Stimulated activated naive CD8-positive, alpha-beta T cell treated with anti-CD3 and anti-CD28 coated beads, Interleukin-15, amount 100 ng/mL, for 72 hours (primary cell): ENCODE results near the gene ANKAR.
A peak's percentile ranks its signal among the peaks of the same experiment; 100 is the strongest.
"Not testable (repeated sequence)": the region's sequence is repeated elsewhere in the genome, so short reads cannot be mapped to it uniquely, and the experiment has no call there.

Source experiments
- ATAC-seq: fragments of 150-1000 bp; cut with Tn5 transposase; 2 replicates; pipeline ENCODE4 v1.10.0; 2021; ENCODE audit warnings: mild to moderate bottlenecking, moderate library complexity
- DNase-seq, 2 donors: peaks; one replicate each; pipeline ENCODE4 v3.0.0; 2021 to 2022
- H3K27ac Mint-ChIP-seq, 2 donors: one replicate each; pipeline ENCODE4 v1.8.0; 2022; ENCODE audit warnings: mild to moderate bottlenecking in 2 of 2, mixed read lengths in 2 of 2, moderate library complexity in 2 of 2
- H3K27me3 Mint-ChIP-seq: one replicate; pipeline ENCODE4 v1.8.0; 2022; ENCODE audit warnings: mixed read lengths
- H3K4me1 Mint-ChIP-seq: one replicate; pipeline ENCODE4 v1.8.0; 2022; ENCODE audit warnings: mild to moderate bottlenecking, mixed read lengths
- H3K4me3 Mint-ChIP-seq, 2 donors: one replicate each; pipeline ENCODE4 v1.8.0; 2022; ENCODE audit warnings: mild to moderate bottlenecking in 2 of 2, mixed read lengths in 2 of 2, moderate library complexity in 1 of 2
- H3K9me3 Mint-ChIP-seq, 2 donors: one replicate each; pipeline ENCODE4 v1.8.0; 2022; ENCODE audit warnings: mixed read lengths in 2 of 2

ANKAR gene

GRCh38 chr2:189676471-189676870 is 2.0 kb downstream of the ANKAR start:
- peaks cover 17 to 18% of the 10 kb centered on the region in 2 donors for H3K9me3 Mint-ChIP-seq
- ATAC-seq: no peak
- H3K4me3 Mint-ChIP-seq: no peak overlapping the region
- no peaks in the 10 kb centered on the region for H3K27me3 Mint-ChIP-seq
- no peak overlapping the region for H3K27ac Mint-ChIP-seq
- peaks cover 30% of the 10 kb centered on the region for H3K4me1 Mint-ChIP-seq
- DNase-seq: no peak

- DNase-seq (no peak), ATAC-seq (no peak)
- Mint-ChIP-seq H3K4me3 (no peak overlapping the region), H3K27me3 (no peaks in the 10 kb centered on the region), H3K4me1 (peaks cover 41% of the 10 kb centered on the region), H3K27ac (no peak overlapping the region), H3K9me3 (peaks cover 17 to 18% of the 10 kb centered on the region in 2 donors)
Observed at GRCh38 chr2:189679226-189679625, 4.8 kb downstream of the ANKAR start.

- H3K4me1 Mint-ChIP-seq: peaks cover 48% of the 10 kb centered on the region
- no peaks in the 10 kb centered on the region for H3K27me3 Mint-ChIP-seq
- no peak for DNase-seq
Observed at GRCh38 chr2:189681203-189681602, 6.7 kb downstream of the ANKAR start.

GRCh38 chr2:189681903-189682302 is 7.4 kb downstream of the ANKAR start:
- H3K4me1 Mint-ChIP-seq: peaks cover 48% of the 10 kb centered on the region
- peaks cover 17 to 18% of the 10 kb centered on the region in 2 donors for H3K9me3 Mint-ChIP-seq
- no peak overlapping the region for H3K27ac Mint-ChIP-seq
- H3K4me3 Mint-ChIP-seq: no peak overlapping the region
- no peak for ATAC-seq
- H3K27me3 Mint-ChIP-seq: no peaks in the 10 kb centered on the region
- no peak for DNase-seq

More at GRCh38 chr2:189681203-189681602, 6.7 kb downstream of the ANKAR start:
- Mint-ChIP-seq H3K27ac (no peak overlapping the region), H3K4me3 (no peak overlapping the region), H3K9me3 (peaks cover 17 to 18% of the 10 kb centered on the region in 2 donors)
- ATAC-seq: no peak

GRCh38 chr2:189683348-189683747 is 8.9 kb downstream of the ANKAR start:
- DNase-seq: peak in 1 of 2 donors; percentile 21
- Mint-ChIP-seq H3K4me1 (peaks cover 48% of the 10 kb centered on the region), H3K4me3 (no peak overlapping the region), H3K27me3 (no peaks in the 10 kb centered on the region), H3K9me3 (peaks cover 6 to 9% of the 10 kb centered on the region in 2 donors), H3K27ac (peak overlapping the region in 1 of 2 donors; percentile 31)
- peak; percentile 86 for ATAC-seq

- no peak overlapping the region for H3K27ac Mint-ChIP-seq
- DNase-seq: no peak
- H3K27me3 Mint-ChIP-seq: no peaks in the 10 kb centered on the region
- peaks cover 40% of the 10 kb centered on the region for H3K4me1 Mint-ChIP-seq
- no peaks in the 10 kb centered on the region for H3K9me3 Mint-ChIP-seq
- H3K4me3 Mint-ChIP-seq: no peak overlapping the region
- ATAC-seq: no peak
Observed at GRCh38 chr2:189684811-189685210, 10.3 kb downstream of the ANKAR start.

GRCh38 chr2:189685540-189686229 is 11.2 kb downstream of the ANKAR start:
- Mint-ChIP-seq H3K4me3 (no peak overlapping the region), H3K9me3 (no peaks in the 10 kb centered on the region), H3K27ac (peak overlapping the region in 1 of 2 donors; percentile 86), H3K27me3 (no peaks in the 10 kb centered on the region), H3K4me1 (peaks cover 32% of the 10 kb centered on the region)
- ATAC-seq: no peak
- no peak for DNase-seq

GRCh38 chr2:189687796-189688195 is 13.3 kb downstream of the ANKAR start:
- not testable (repeated sequence) for DNase-seq, H3K27me3 Mint-ChIP-seq, ATAC-seq, H3K9me3 Mint-ChIP-seq, H3K27ac Mint-ChIP-seq, H3K4me3 Mint-ChIP-seq
- peaks cover 26% of the 10 kb centered on the region for H3K4me1 Mint-ChIP-seq

GRCh38 chr2:189696223-189696622 is 21.8 kb downstream of the ANKAR start:
- H3K4me1 Mint-ChIP-seq: peaks cover 4% of the 10 kb centered on the region
- DNase-seq (no peak), ATAC-seq (no peak)
- H3K27me3 Mint-ChIP-seq: no peaks in the 10 kb centered on the region
- no peak overlapping the region for H3K4me3 Mint-ChIP-seq
- H3K9me3 Mint-ChIP-seq: no peaks in the 10 kb centered on the region
- H3K27ac Mint-ChIP-seq: no peak overlapping the region

- no peaks in the 10 kb centered on the region for H3K9me3 Mint-ChIP-seq
- peak overlapping the region in 1 of 2 donors; percentile 75 for H3K4me3 Mint-ChIP-seq
- H3K4me1 Mint-ChIP-seq: peaks cover 4% of the 10 kb centered on the region
- DNase-seq (no peak), ATAC-seq (peak; percentile 63)
- no peaks in the 10 kb centered on the region for H3K27me3 Mint-ChIP-seq
- no peak overlapping the region for H3K27ac Mint-ChIP-seq
Observed at GRCh38 chr2:189698020-189698887, 23.8 kb downstream of the ANKAR start.

- Mint-ChIP-seq H3K9me3 (no peaks in the 10 kb centered on the region), H3K4me1 (peaks cover 4% of the 10 kb centered on the region), H3K27ac (peak overlapping the region in 1 of 2 donors; percentile 52), H3K27me3 (no peaks in the 10 kb centered on the region), H3K4me3 (no peak overlapping the region)
- DNase-seq (no peak), ATAC-seq (no peak)
Observed at GRCh38 chr2:189700681-189701080, 26.2 kb downstream of the ANKAR start.

GRCh38 chr2:189702071-189702470 is 27.6 kb downstream of the ANKAR start:
- DNase-seq (no peak), ATAC-seq (no peak)
- H3K27ac Mint-ChIP-seq: no peak overlapping the region
- peaks cover 4% of the 10 kb centered on the region for H3K4me1 Mint-ChIP-seq
- H3K4me3 Mint-ChIP-seq: no peak overlapping the region
- H3K9me3 Mint-ChIP-seq: no peaks in the 10 kb centered on the region
- H3K27me3 Mint-ChIP-seq: no peaks in the 10 kb centered on the region

- H3K27ac Mint-ChIP-seq: no peak overlapping the region
- DNase-seq (no peak), ATAC-seq (no peak)
- no peaks in the 10 kb centered on the region for H3K27me3 Mint-ChIP-seq
- no peaks in the 10 kb centered on the region for H3K4me1 Mint-ChIP-seq
- peaks cover 15 to 16% of the 10 kb centered on the region in 2 donors for H3K9me3 Mint-ChIP-seq
- no peak overlapping the region for H3K4me3 Mint-ChIP-seq
Observed at GRCh38 chr2:189709501-189710221, 35.2 kb downstream of the ANKAR start.

- H3K4me1 Mint-ChIP-seq: not testable (repeated sequence)
Observed at GRCh38 chr2:189717593-189717992, 43.1 kb downstream of the ANKAR start.

GRCh38 chr2:189719571-189719970 is 45.1 kb downstream of the ANKAR start:
- no peak overlapping the region for H3K27ac Mint-ChIP-seq
- ATAC-seq (no peak), DNase-seq (no peak)
- H3K9me3 Mint-ChIP-seq: peaks cover 10 to 13% of the 10 kb centered on the region in 2 donors
- H3K4me3 Mint-ChIP-seq: no peak overlapping the region
- H3K4me1 Mint-ChIP-seq: peaks cover 11% of the 10 kb centered on the region
- H3K27me3 Mint-ChIP-seq: no peaks in the 10 kb centered on the region

More at GRCh38 chr2:189717593-189717992, 43.1 kb downstream of the ANKAR start:
- not testable (repeated sequence) for H3K27ac Mint-ChIP-seq, ATAC-seq, H3K27me3 Mint-ChIP-seq, DNase-seq, H3K4me3 Mint-ChIP-seq
- H3K9me3 Mint-ChIP-seq: peaks cover 25 to 28% of the 10 kb centered on the region in 2 donors
